ENCODE data around the gene NPLOC4. TPM values are rescaled to one million over a fixed set of nuclear protein-coding genes. Genes with fewer than 3 reads are reported as not detected.

The NPLOC4 gene
- total and polyA plus RNA-seq, 2 of the 13 experiments (the other 11 are each of a cell fraction or from before 2014, with no cell fraction given): 57.0 to 97.0 TPM

- TF ChIP-seq ATF6 (CRISPR knock-in tag; conservative IDR thresholded peaks at IDR 0.05): no peak
- TF ChIP-seq ZFAT (CRISPR knock-in tag; conservative IDR thresholded peaks at IDR 0.05): no peak
- TF ChIP-seq RFXAP (CRISPR knock-in tag; IDR thresholded peaks at IDR 0.05; ENCODE audit: borderline replicate concordance): no peak
- TF ChIP-seq, protein P1, sequence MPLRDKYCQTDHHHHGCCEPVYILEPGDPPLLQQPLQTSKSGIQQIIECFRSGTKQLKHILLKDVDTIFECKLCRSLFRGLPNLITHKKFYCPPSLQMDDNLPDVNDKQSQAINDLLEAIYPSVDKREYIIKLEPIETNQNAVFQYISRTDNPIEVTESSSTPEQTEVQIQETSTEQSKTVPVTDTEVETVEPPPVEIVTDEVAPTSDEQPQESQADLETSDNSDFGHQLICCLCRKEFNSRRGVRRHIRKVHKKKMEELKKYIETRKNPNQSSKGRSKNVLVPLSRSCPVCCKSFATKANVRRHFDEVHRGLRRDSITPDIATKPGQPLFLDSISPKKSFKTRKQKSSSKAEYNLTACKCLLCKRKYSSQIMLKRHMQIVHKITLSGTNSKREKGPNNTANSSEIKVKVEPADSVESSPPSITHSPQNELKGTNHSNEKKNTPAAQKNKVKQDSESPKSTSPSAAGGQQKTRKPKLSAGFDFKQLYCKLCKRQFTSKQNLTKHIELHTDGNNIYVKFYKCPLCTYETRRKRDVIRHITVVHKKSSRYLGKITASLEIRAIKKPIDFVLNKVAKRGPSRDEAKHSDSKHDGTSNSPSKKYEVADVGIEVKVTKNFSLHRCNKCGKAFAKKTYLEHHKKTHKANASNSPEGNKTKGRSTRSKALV (CRISPR knock-in tag; IDR thresholded peaks at IDR 0.05): no peak
- TF ChIP-seq, protein P2, sequence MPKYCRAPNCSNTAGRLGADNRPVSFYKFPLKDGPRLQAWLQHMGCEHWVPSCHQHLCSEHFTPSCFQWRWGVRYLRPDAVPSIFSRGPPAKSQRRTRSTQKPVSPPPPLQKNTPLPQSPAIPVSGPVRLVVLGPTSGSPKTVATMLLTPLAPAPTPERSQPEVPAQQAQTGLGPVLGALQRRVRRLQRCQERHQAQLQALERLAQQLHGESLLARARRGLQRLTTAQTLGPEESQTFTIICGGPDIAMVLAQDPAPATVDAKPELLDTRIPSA (CRISPR knock-in tag; IDR thresholded peaks at IDR 0.05; ENCODE audit: borderline replicate concordance): 0 out of 2 replicates have a peak, but pooled peaks have one; percentile 60
- no peak for TF ChIP-seq FOXK1 (CRISPR knock-in tag; IDR thresholded peaks at IDR 0.05; ENCODE audit: borderline replicate concordance, low read depth)
- TF ChIP-seq RBFOX2 (IDR thresholded peaks at IDR 0.05; ENCODE audit: low read depth, low read length): peak; percentile 73
- TF ChIP-seq ZBTB4 (CRISPR knock-in tag; IDR thresholded peaks at IDR 0.05; ENCODE audit: borderline replicate concordance): no peak; the same call in 1 of the 2 replicates
- no peak for TF ChIP-seq NFATC3 (CRISPR knock-in tag; IDR thresholded peaks at IDR 0.05)
- peak; percentile 80 for TF ChIP-seq ZBTB38 (CRISPR knock-in tag; IDR thresholded peaks at IDR 0.05)
- TF ChIP-seq CHCHD3 (CRISPR knock-in tag; IDR thresholded peaks at IDR 0.05): no peak
- TF ChIP-seq ZC3H13 (CRISPR knock-in tag; IDR thresholded peaks at IDR 0.05): peak; percentile 75
- no peak for TF ChIP-seq NR2F2 (IDR thresholded peaks at IDR 0.05; ENCODE audit: borderline replicate concordance, low read depth)
- TF ChIP-seq ZBTB21 (CRISPR knock-in tag; IDR thresholded peaks at IDR 0.05): no peak
- no peak; a peak in 1 of 4 replicates for TF ChIP-seq POLR2A (IDR thresholded peaks at IDR 0.05; ENCODE audit: insufficient read depth in 1 of 2, low read depth in 2 of 2, low read length in 2 of 2)
- TF ChIP-seq ZNF33B (CRISPR knock-in tag; IDR thresholded peaks at IDR 0.05): peak; percentile 49; the same call in 1 of the 2 replicates
- no peak for TF ChIP-seq ZNF383 (CRISPR knock-in tag; IDR thresholded peaks at IDR 0.05; ENCODE audit: borderline replicate concordance)
- TF ChIP-seq, protein P3, sequence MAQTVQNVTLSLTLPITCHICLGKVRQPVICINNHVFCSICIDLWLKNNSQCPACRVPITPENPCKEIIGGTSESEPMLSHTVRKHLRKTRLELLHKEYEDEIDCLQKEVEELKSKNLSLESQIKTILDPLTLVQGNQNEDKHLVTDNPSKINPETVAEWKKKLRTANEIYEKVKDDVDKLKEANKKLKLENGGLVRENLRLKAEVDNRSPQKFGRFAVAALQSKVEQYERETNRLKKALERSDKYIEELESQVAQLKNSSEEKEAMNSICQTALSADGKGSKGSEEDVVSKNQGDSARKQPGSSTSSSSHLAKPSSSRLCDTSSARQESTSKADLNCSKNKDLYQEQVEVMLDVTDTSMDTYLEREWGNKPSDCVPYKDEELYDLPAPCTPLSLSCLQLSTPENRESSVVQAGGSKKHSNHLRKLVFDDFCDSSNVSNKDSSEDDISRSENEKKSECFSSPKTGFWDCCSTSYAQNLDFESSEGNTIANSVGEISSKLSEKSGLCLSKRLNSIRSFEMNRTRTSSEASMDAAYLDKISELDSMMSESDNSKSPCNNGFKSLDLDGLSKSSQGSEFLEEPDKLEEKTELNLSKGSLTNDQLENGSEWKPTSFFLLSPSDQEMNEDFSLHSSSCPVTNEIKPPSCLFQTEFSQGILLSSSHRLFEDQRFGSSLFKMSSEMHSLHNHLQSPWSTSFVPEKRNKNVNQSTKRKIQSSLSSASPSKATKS (CRISPR knock-in tag; IDR thresholded peaks at IDR 0.05): no peak
- no peak for TF ChIP-seq HMGA1 (CRISPR knock-in tag; conservative IDR thresholded peaks at IDR 0.05)
These were observed 28.5 kb upstream of the NPLOC4 start (continued) for GRCh38 chr17:81665205-81666091.

Measured in HepG2 (cell line).